HG03558 (cell line): ENCODE data around the gene VPREB1.
"Not testable (repeated sequence)": the region's sequence is repeated elsewhere in the genome, so short reads cannot be mapped to it uniquely, and the experiment has no call there.

Experiments
- ATAC-seq: cut with Tn5 transposase; IDR thresholded peaks from one replicate; pipeline ENCODE4 v1.9.1; 2021; ENCODE audit warnings: moderate number of reproducible peaks; ENCODE audit not compliant: unreplicated experiment; ENCODE audit errors: extremely low read depth

Gene VPREB1

GRCh38 chr22:22243033-22243680 is 1.4 kb upstream of the VPREB1 start:
- no peak for ATAC-seq

DNA sequence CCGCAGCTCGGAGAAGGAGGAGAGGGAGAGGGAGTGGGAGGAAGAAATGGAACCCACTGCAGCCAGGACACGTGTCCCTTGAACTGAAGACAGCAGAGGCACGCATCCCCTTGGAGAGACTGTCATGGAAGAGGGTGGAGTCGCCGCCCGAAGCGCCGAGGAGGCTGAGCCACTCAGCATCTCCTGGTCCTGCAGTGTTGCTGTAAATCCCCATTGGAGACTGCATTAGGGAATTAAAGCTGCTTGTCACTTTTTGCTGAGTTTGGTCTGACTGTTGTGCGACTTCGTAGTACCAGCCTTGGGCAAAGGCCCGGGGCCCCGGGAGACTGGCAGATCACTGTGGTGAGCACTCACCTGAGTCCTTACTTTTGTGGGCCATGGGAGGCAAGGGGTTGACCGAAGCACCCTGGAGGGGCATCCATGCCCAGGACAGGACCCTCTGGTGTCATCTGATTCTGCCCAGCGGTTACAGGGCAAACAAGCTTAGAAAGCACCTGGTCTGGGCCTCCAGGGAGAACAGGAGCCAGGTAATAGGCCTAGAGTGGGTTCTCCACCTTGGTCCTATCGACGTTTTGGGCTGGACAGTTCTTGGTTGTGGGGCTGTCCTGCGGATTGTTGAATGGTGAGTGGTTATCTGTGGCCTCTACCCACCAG is 797 bp downstream of the VPREB1 start:
- no peak for ATAC-seq

GRCh38 chr22:22245935-22246525 is 1.4 kb downstream of the VPREB1 start:
- ATAC-seq: no peak

DNA sequence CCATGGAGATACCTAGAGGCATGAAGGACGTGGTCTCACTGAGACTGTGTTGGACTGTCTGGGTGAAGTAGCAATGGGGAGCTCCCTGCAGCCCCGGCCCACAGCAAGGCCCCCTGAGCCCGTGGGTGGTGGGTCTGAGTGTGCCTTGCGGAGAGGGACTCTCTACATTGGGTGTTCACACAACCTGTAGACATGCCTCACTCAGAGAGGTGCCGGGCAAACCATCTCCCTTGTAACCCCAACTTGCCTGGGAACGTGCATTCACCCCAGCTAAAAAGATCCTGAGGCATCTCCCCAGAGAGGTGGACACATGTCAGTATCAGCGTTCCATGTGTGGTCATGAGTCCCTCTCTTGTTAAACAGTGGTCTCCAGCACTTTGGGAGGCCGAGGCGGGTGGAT is 2.1 kb downstream of the VPREB1 start:
- ATAC-seq: no peak

- no peak for ATAC-seq
Measured at GRCh38 chr22:22248878-22249277, 4.3 kb downstream of the VPREB1 start.

DNA sequence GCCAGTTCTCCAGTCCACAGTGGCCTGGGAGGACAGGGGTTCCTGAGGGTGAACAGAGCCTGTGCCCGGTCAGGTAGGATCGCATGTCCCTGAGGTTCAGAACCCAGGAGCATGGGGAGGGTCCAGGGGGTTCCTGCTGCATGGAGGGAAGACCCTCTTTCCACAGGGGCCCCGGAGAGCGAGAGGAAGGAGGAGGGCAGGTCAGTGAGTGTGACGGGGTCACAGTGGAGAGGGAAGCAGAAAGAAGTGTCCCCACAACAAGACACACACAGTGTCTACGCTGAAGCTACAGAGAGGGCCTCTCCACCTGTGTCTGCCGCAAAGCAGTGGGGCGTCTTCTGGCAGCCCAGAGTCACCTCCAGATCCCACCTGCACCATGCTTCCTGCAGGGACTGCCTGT is 6.1 kb downstream of the VPREB1 start:
- not testable (repeated sequence) for ATAC-seq

- not testable (repeated sequence) for ATAC-seq
Measured at GRCh38 chr22:22256133-22256532, 11.5 kb downstream of the VPREB1 start.

- not testable (repeated sequence) for ATAC-seq
Measured at GRCh38 chr22:22258597-22259415, 14.2 kb downstream of the VPREB1 start.

GRCh38 chr22:22260169-22260568 is 15.6 kb downstream of the VPREB1 start:
- not testable (repeated sequence) for ATAC-seq

GRCh38 chr22:22260586-22260985 is 16.0 kb downstream of the VPREB1 start:
- ATAC-seq: not testable (repeated sequence)

- ATAC-seq: not testable (repeated sequence)
Measured at GRCh38 chr22:22262332-22263074, 17.9 kb downstream of the VPREB1 start.

DNA sequence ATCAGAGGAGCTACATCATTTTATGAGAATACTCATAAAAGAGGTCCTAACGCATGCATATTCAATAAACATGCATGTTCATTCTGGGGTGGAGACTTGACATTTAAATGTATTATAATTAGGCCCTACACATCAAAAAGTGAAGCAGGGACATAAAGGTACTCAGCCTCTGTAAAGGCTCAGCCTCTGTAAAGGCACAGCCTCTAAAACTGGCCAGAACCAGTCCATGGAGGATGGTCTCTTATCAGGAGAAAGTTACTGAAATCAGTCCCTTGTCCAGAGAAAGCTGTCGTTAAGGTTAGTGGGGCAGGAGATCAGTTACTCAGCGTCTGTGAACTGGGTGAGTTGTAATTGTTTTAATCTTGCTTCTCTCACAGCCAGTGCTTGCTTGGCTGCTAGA is 19.2 kb downstream of the VPREB1 start:
- ATAC-seq: not testable (repeated sequence)

DNA sequence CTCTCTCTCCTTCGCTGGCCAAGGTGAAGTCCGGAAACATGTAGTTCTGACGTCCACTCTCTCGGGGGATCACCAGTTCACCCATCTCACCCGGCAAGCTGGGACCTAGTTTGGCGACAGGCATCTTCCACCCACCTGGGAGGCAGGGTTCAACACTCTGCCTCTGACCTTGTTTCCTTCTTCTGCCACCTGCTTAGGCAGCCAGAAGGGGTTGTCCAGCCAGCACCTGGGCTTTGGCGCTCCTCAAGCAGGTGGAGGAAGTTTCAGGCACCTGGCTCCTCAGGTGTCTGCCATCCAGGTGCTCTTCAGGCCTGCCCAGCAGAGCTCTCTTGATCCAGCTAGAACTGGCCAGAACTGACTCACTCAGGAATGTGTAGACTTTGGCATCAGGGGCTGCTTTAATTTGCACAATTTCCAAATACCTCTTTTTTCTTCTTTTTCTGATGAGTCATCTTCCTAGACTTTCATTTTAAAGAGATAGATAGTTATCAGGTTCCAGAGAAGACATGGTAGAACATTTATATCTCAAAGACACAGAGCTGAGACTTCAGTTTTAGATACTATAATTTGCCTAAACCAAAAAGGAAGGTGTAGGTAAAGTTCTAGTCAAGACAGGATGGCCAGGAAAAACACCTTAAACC is 25.6 kb downstream of the VPREB1 start:
- not testable (repeated sequence) for ATAC-seq

DNA sequence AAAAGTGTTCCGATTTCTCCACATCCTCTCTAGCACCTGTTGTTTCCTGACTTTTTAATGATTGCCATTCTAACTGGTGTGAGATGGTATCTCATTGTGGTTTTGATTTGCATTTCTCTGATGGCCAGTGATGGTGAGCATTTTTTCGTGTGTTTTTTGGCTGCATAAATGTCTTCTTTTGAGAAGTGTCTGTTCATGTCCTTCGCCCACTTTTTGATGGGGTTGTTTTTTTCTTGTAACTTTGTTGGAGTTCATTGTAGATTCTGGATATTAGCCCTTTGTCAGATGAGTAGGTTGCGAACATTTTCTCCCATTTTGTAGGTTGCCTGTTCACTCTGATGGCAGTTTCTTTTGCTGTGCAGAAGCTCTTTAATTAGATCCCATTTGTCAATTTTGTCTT is 32.8 kb downstream of the VPREB1 start:
- not testable (repeated sequence) for ATAC-seq

DNA sequence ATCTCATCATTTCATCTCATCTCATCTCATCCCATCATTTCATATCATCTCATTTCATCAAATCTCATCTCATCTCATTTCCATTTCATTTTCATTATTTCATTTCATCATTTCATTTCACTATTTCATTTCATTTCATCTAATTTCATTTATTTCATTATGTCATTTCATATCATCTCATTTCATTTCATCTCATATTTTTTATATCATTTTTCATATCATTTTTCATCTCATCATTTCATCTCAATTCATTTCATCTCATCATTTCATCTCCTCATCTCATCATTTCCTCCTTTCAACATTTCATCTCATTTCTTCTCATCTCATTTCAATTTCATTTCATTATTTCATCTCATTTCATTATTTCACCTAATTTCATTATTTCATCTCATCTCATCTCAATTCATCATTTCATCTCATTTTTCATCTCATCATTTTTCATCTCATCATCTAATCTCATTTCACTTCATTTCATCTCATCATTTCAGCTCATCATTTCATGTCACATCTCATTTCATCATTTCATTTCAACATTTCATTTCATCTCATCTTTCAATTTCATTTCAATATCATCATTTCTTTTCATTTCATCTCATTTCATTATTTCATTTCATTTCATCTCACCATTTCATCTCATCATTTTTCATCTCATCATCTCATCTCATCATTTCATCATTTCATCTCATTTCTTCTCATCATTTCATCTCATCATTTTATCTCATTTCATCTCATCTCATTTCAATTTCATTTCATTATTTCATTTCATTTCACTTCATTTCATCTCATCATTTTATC is 40.6 kb downstream of the VPREB1 start:
- not testable (repeated sequence) for ATAC-seq

DNA sequence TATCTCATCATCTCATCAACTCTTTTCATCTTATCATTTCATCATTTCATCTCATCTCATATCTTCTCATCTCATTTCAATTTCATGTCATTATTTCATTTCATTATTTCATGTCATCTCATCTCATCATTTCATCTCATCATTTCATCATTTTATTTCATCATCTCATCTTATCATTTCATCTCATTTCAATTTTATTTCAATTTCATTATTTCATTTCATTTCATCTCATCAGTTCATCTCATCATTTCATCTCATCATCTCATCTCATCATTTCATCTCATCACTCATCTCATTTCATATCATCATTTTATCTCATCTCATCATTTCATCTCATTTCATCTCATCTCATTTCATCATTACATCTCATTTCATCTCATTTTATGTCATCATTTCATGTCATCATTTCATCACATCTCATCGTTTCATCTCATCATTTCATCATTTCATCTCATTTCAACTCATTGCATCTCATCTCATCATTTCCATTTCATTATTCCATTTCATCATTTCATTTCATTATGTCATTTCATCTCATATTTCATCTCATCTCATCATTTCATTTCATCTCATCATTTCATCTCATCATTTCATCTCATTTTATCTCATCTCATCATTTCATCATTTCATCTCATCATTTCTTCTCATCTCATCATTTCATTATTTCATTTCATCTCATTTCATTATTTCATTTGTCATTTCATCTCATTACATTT is 42.0 kb downstream of the VPREB1 start:
- not testable (repeated sequence) for ATAC-seq

DNA sequence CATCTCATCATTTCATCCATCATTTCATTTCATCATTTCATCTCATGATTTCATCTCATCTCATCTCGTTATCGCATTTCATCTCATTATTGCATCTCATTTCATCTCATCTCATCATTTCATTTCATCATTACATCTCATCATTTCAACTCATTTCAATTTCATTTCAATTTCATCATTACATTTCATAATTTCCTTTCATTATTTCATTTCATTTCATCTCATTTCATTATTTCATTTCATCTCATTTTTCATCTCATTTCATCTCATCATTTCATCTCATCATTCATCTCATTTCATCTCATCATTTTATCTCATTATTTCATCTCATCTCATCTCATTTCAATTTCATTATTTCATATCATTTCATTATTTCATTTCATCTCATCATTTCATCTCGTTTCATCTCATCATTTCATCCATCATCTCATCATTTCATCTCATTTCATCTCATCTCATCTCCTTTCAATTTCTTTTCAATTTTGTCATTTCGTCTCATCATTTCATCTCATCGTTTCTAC is 42.6 kb downstream of the VPREB1 start:
- not testable (repeated sequence) for ATAC-seq

DNA sequence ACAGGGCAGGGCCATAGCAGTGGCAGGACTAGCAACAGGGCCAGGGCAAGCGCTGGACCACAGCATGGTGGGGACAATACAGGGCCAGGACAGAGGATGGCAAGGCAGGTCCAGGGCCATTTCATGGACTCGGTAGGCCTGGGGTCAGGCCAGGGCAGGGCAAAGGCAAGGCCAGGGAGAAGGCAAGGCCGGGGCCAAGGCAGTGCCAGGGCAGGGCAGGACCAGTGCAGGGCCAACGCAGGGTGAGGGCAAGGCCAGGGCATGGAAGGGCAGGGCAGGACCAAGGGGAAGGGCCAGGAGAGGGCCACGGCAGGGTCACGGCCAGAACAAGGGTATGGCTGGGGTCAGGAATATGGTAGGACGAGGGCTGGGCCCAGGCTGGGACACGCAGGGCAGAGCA is 45.1 kb downstream of the VPREB1 start:
- not testable (repeated sequence) for ATAC-seq
